NCI-H1105 (cell line): ENCODE measurements around the gene IP6K3.

Source experiments
- DNase-seq: peaks from one replicate; lab custom pipeline; 2025; lab: John Stamatoyannopoulos, UW

IP6K3 gene

GRCh38 chr6:33705268-33705885 is 41.3 kb downstream of the IP6K3 start:
- DNase-seq: no peak

DNA sequence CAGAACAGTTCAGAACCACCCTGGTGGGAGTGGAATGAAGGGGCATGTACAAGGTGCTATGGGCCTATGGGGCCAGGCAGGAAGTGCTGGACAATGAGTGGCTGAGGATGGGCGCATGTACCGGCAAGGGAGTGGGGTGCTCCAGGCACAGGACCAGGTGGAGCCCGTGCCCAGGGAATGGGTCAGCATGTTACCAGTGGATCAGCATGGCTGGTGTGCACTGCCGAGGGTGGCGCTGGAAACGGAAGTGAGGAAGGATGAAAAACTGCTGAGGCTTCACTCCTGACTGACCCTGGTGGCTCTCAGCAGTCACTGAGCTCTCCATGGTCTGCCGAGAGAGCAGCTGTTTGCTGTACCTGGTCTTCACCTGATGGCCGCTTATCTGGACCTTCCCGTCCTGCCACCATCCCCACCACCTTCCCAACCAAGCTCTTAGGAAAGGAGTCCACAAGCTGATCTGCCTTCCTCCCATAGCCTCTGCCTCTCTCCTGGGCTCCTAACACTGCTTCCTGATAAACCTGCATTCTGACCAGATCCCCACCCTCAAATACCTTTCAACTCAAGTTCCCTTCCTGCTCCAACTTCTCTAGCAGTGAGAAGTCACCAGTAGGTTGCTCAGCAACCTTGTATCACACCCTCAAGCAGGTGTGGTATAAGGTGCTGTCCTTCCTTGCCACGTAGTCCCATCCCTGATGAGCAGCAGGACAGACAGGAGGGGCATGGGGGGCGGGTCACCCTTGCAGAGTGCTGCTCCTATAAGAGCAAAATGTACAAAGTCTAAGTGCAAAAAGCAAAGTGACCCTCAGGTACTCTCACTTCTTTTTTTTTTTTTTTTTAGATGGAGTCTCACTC is 42.3 kb downstream of the IP6K3 start:
- DNase-seq: no peak

DNA sequence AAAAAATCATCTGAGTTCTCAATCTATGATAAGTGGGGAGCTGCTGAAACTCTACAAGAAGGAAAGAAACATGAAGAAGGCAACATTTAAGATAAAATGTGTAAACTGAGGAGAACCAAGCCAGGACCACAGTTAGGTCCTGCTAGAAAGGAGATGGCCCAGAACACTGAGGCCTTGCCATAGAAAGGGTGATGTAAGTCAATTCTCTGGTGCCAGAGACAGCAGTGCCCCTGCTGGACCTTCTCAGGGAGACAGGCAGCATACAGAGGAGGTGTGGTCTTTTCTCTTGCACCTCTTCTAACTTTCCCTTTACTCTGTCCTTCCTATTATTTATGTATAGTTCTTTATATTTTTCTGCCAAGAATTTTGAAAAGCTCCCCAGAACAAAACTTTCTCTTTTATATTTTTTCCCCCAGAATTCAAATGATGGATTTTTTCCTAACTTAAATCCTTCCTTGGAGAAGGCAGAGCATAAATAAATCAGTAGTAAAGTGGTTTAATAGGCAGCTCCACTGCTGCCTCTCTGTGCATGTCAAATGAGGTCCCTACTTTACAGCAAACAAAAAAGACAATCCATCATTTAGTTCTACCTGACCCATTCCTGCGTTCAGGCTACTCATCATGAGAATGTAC is 44.2 kb downstream of the IP6K3 start:
- DNase-seq: peak; percentile 17

- no peak for DNase-seq
Measured at GRCh38 chr6:33700391-33701050, 46.2 kb downstream of the IP6K3 start.

DNA sequence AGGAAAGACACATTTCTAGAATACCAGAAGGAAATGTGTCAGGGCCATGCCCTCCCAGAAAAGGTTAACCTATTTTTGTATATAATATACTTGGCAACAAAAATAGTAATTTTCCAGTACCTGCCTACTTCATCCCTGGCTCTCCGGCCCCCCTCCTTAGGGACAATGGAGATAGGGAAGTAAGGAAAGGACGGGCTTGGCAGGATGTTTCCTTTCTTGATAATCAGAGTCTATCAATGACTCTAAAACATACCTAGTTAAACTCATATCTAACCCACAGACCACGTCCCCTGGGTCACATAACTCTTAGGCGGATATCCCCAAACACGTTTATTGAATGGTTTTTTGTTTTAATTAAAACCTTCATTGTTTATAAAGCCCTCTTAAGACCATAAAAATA is 47.0 kb downstream of the IP6K3 start:
- no peak for DNase-seq

DNA sequence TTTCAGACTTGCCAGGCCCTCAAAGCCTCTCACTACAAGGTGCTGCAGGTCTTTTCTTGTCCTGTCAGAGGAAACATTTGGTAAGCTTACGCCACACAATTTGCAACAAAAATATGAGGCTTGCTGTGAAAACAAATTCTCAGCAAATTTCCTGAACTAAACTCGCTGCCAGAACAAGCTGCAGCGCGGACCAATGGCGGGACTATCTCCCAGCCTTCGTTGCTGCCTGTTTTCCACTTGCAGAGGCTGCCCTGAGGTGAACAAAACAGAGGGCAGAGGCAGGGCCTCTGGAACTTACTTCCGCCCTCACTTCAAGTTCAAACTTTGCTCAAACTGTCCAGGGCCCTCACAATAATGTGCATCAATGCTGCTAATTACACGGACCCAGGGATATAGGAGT is 47.6 kb downstream of the IP6K3 start:
- no peak for DNase-seq

- DNase-seq: no peak
Measured at GRCh38 chr6:33698494-33698893, 48.2 kb downstream of the IP6K3 start.

DNA sequence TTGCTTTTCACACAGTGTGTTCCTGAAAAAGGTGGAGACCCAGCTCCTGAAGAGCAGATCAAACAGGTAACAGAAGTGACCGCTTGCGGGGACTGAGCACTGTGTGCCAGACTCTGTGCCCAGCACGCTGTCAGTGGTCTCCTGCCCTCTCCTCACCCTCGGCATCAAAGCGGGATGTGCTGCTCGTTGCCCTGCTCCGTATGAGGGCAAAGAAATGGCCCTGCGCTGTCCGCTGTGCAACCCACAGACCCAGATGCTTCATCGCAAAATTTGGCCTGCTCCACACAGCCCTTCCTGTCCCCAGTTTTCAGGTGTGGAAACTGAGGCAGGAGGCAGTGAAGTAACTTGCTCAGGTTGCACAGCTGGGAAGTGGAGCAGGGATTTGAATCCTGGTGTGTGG is 48.9 kb downstream of the IP6K3 start:
- no peak for DNase-seq

- peak; percentile 86 for DNase-seq
Measured at GRCh38 chr6:33696548-33697518, 49.9 kb downstream of the IP6K3 start.

DNA sequence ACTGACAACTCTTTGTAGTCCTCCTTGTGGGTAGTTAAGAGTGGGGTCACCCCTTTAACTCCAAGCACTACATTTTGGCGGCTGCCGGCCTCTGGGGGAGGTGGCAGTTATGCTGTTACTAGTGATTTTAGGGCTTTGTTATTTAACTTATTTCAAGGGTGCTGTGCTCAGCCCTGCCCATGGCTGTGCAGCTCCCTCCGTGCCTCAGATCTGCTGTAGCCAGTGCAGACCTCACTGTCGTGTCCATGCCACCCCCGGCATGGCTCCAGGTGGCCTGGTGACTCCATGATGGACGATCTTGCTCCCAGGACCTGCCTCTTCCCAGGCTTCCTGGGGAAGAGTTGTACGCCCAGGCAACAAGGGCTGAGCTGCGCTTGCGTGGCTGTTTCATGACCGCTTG is 50.6 kb downstream of the IP6K3 start:
- no peak for DNase-seq

DNA sequence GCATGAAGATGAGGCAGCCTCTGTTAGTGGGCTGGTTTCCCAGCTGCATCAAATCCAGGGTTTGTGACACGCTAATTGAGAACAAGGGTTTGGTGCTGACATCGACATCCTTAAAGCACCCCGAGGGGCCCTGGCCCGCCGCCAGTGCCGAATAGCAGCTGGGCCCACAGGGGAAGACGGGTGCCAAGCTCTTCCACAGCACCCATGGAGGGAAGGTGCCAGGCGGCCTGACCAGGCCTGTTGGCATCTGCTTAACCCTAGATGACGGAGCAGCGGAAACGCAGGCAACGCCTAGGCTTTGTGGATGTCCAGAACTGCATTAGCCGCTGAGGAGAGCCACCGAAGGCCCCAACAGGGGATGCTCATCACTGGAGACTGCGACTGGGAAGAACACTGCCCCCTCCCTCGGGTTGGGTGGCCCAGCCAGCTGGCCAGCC is 51.2 kb downstream of the IP6K3 start:
- DNase-seq: peak; percentile 91

GRCh38 chr6:33694977-33695376 is 51.7 kb downstream of the IP6K3 start:
- no peak for DNase-seq

GRCh38 chr6:33694401-33694931 is 52.2 kb downstream of the IP6K3 start:
- no peak for DNase-seq

DNA sequence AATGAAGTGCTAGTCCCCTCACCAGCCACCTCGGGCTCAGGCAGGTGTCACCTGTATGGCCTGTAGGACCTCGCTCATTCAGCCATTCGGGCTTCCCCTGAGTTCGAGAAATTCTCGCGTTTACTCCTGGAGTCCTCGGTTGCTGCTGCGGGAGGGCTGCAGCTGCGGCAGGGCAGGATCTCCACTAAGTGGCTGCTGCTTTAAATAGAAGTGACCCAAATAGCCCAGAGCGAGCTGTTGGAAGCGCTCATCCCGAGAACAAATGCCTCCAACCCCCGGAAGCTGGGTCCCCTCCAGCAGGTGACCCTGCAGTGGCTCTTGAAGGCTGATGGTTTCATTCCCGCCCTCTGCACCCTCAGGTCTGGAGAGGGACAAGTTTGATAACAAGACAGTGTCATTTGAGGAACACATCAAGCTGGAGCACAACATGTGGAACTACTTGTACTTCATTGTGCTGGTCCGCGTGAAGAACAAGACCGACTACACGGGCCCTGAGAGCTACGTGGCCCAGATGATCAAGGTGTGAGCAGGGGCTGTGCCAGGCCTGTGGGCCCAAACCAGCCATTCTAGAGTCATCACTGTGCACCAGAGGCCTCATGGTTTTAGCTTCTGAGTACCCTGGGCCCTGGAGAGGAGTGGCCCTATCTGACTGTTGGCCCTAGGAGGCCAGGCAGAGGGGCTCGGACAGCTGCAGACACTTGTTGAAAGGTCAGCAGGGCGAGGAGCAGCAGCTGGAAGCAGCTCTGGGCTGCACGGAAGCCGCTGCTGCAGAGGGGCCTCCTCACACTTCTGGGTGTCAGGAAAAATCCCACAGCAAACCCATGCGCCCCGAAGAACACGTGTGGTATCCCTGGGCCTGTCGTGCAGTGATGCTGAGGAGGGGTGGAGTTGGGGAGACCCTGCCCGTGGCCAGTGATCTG is 53.3 kb downstream of the IP6K3 start:
- no peak for DNase-seq

DNA sequence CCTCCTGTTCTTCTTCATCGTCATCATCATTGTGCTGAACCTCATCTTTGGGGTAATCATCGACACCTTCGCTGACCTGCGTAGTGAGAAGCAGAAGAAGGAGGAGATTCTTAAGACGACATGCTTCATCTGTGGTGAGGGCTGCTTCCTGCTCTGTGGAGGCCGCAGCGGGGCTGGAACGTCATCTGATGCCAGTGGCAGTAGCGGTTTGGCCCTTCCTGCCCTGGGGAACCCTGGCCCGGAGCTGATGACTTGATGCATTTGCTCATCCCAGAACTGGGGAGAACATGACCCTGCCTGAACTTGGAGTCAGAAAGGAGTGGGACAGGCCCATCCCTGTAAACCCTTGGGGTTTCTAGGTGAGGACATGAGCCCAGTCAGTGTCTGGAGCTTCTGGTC is 53.9 kb downstream of the IP6K3 start:
- no peak for DNase-seq

GRCh38 chr6:33692078-33692759 is 54.5 kb downstream of the IP6K3 start:
- no peak for DNase-seq

DNA sequence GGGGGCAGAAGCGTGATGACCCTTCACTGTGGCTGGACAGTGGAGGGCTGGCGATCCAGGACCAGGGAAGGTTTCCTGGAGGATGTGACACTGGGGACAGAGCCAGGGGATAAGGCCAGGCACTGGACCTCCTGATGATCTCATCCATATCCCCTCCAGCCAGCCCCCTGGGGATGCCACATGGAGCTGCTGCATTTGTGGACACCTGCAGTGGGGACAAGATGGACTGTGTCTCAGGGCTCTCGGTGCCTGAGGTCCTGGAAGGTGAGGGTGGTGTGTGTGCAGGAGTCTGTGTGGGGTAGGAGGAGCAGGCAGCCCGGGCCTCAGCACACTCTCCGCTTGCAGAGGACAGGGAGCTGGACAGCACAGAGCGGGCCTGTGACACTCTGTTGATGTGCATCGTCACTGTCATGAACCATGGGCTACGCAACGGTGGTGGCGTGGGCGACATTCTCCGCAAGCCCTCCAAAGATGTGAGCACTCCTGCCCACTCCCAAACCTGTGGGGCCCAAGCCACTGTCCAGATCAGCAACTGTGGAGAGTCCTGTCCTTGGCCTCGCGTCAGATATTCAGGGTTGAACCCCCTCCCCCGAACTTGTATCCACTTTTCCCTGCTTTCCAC is 55.1 kb downstream of the IP6K3 start:
- no peak for DNase-seq

GRCh38 chr6:33690766-33691165 is 55.9 kb downstream of the IP6K3 start:
- DNase-seq: no peak

GRCh38 chr6:33689879-33690278 is 56.8 kb downstream of the IP6K3 start:
- no peak for DNase-seq
